DMS153 (cell line): ENCODE measurements around the gene DIAPH1.
"Not testable (repeated sequence)": the region's sequence is repeated elsewhere in the genome, so short reads cannot be mapped to it uniquely, and the experiment has no call there.

Source experiments
- DNase-seq: peaks from one replicate; lab custom pipeline; 2025; lab: John Stamatoyannopoulos, UW

DIAPH1 gene

DNA sequence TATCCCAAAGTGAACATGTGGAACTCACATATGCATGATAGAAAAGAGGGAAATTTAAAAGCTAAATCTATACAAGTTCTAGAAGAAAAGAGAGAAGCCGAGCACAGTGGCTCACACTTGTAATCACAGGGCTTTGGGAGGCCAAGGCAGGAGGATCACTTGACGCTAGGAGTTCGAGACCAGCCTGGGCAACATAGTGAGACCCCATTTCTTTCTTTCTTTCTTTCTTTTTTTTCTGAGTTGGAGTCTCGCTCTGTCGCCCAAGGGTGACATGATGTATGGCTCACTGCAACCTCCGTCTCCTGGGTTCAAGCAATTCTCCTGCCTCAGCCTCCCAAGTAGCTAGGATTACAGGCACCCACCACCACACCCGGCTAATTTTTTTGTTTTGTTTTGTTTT, 8.9 kb downstream of the DIAPH1 start:
- not testable (repeated sequence) for DNase-seq

DNA sequence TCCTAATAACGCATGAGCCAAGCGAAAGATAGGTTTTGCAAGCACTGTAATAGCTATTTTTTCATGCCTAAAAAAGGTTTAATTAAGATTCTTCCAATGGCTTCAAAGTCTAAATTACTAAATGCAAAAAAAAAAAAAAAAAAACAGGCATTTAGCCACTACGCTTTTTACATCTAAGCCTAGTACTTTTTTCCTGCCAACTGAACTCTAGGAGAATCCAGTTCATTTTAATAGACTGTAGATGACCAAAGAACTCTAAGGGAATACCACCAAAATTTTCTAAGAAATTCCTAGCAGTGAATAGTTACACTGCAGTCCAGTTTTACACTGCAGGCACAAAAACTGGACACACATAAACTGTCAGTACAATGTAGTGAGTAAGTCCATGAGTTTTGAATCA, 9.8 kb downstream of the DIAPH1 start:
- DNase-seq: no peak

DNA sequence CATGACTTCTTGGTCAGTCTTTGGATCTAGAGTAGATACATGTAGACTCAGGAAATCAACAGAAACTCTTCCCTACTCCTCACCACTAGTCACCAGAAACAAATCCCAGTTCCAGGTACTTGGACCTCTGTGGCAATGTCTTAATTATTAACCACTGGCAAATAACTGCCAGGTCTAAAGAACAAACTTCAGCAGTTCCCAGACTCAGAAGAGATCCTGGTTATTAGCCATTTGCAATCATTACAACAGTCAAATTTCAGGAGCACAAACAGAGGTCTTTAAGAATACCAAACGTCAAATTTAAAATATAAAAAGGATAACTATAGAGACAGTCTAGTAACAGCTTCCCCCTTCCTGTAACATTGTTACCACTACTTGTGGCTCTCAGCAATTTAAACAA, 10.2 kb downstream of the DIAPH1 start:
- DNase-seq: no peak

DNA sequence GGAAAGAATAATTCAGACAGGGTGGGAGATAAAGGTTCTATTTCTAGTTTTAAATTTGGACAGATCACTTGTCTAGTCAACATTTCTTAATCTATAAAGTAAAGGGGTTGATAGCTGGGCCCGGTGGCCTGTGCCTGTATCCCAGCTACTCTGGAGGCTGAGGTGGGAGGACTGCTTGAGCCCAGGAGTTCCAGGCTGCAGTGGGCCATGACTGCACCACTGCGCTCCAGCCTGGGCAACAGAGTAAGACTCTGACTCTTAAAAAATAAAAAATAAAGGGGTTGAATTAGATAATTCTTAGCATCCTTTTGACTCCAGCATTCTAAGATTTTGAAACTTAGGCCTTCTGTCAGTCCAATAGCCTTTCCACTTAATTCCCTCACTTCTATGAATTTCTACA, 10.8 kb downstream of the DIAPH1 start:
- no peak for DNase-seq

DNA sequence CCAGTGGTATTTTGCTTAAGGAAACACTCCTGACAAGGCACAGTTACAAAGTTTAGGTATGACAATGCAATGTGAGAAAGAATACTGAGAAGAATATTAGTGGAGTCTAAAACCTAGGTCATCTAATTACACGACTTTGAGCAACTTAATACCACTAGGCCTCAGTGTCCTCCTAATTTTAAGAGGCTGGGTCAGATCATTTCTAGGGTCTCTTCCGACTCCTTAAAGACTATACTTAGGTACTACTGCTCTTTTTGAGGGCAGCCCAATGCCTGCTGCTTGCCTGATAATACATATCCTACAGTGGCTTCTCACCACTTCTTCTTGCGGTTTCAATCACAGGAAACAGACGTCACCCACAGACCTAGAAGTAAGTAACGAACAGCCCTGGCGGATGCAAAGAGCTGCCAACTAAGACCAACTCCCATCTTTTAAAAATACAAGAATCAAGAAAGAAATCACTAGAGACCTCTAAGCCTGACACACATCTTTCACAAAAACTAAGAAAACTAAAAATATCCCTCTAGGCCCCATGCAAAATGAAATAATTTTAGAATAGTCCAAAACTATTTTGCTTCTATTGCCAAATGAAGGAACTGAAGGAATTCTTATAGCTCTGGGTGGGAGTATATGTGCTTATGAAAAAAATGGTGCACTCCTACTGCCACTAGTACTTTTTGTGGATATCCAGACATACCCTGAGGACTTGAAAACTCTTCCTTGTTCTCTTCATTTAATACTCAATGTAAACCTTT, 13.1 kb downstream of the DIAPH1 start:
- no peak for DNase-seq

DNA sequence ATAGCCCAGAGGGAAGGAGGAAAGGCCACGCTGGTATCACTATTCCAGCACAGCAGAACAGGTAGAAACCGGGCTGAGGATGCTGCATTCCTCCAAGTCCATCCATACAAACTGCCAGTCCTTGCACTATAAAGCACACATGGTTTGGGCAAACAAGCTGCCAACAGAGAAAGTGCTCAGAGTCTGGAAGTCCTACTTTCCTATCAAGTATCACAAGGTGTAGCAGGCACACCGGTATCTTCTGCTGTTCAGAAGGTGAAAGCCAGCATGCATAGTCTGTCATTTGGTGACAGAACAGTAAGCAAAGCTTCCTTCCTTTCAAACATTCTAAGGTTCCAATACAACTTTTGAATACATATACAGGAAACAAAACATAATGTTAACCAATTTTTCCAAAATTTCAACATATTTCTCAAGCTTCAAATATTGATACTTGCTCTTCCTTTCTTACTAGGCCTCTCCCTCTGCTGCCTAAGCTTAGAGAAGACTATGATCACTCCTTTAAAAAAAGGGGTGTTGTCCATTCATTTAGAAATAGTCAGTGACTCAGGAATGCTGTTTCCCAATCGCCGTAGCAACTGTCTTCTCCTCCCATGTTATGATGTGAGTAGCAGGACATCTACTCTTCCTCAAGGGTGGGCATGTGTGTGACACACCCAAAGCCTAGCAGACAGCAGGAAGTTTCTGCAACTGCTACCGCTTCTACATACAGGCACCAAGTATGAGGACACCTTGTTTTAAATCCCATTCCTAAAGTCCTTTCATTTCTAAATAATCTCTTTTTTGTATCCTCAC, 14.7 kb downstream of the DIAPH1 start:
- peak; percentile 1 for DNase-seq

DNA sequence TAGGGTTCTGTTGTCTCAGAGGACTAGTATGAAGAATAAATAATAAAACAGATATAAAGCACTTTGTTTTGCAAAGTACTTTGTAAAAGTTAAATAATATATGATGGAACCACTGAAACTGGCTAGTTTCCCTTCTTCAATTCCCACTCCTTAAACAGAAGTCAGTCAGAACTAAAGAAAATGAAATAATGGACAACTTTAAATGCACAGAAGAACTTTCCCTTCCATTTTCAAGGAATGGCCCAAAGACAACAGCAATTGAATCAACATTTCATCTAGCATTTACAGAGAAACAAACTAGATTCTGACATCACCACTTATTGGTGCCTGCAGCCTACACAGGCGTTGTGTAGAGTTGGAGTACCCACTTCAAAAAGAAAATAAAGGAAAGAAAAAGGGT, 16.2 kb downstream of the DIAPH1 start:
- no peak for DNase-seq

DNA sequence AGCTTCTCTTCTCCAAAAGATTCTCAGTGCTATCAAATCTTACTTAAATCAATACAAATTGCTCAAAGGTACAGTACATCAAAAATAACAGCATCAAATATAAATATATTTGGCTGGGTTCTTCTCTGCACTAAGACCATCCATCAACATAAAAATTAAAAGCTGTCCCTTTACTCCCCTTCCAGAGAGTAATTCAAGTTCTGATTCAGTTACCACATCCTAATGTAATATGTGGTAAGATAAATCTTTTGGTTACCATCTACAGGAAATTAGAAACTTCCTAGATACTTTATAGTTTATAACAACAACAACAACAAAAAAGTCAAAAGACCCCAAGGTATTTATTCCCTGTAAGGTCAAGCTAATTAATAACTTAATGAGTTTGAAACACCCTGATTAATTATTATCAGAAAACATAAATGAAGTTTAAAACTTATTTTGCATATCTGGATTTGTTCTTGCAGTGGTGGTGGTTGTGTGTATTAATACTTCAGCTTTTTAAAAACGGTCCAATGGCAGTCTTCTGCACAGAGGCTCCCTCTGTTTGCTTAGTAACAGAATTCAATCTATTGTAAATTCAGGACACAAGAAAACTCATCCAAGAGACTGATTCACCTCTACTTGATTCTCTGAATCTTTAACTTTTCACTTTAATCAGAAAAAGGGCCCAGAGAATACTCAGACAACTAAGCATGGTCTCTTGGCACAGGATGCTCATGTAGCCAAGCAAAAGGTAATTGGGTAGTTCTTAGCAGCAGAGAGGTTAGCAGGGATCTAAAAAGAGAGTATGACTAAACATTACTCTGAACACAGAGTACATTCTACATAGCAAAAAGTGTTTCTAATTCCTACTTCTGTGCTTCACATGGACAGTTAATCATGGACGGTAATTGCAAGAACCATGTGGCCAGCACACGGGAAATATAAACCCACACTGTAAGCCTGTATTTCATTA, 20.1 kb downstream of the DIAPH1 start:
- no peak for DNase-seq

DNA sequence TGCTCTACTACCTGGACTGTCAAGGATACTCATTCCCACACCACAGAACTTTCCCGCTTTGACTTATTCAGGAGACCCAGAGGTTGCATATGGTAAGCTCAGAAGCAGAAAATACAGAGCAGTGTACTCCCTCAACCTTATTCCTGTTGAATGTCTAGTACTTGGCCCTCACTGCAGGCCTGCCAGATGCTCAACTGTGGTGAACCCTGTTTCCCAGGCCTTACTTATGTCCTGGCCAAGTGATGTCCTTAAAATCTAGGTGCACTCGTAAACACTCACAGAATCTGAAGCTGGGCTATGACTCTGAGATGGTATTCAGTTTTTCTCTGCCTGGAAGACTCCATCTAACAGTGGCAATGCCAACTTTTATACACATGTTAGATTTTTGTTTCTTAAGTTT, 21.0 kb downstream of the DIAPH1 start:
- DNase-seq: no peak

DNA sequence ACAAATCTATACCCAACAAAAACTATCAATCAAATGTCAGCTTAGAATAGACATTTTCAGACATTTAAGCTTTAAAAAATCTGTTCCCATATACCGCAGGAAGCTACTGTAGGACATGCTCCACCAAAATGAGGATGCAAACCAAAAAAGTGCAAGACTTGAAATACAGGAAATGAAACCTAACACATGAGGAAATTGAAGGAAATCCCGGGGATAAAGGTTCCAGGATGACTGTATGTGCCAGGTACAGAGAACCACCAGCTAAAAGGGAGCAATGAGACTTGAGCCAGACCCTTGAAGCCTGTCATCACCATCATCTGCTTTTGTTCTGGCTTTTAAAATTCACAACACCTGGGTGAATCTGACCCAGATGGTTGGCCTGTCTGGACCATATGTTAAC, 21.4 kb downstream of the DIAPH1 start:
- DNase-seq: no peak

DNA sequence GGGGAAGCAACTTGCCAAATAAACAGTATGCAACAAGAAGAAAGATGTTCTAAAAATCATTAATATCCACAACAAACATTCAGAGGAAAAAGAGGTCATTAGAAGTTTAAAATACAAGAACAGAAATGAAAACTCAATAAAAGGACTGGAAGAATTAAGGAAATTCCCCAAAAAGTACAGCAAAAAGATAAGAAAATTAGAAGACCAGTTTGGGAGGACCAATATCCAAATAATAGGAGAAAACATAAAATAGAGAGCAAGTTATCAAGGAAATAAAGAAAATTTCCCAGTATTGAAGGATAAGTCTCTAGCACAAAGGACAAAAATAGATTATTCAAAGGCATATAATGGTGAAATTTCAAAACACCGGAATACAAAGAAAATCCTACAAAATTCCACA, 21.9 kb downstream of the DIAPH1 start:
- DNase-seq: no peak

DNA sequence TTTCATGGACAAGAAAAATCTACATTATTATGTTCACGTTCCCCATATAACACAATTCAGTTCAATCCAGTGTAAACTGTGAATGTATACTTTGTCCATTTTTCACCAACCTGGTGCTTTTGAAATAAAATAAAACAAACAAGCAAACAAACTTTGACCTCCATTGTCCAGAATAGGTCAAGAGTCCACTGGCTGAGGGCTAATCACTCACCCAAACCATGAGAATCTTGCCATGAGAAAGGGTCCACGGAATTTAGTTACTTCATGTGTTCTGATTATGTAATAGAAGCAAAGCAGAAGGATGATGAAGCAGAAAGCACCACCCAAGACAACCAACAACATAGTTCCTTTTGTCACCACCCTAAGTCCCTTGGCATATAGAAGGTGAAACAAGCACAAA, 28.7 kb downstream of the DIAPH1 start:
- no peak for DNase-seq

DNA sequence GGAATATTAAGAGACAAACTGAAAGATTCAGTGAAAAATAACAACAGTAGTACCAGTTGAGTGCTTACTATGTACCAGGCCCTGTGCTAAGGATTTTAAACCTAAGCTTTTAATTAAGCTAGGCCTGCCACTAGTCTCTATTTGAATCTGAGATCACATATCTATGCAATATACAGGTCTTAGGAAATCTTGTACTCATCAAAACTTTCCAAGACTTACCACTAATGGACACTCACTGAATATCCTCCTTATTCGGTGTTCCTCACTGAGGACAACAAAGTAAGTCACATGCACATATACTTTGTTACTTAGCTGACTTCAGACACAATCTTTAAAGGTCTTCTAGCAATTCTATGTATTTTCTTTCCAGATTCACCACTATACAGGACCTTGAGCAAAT, 32.6 kb downstream of the DIAPH1 start:
- DNase-seq: no peak

DNA sequence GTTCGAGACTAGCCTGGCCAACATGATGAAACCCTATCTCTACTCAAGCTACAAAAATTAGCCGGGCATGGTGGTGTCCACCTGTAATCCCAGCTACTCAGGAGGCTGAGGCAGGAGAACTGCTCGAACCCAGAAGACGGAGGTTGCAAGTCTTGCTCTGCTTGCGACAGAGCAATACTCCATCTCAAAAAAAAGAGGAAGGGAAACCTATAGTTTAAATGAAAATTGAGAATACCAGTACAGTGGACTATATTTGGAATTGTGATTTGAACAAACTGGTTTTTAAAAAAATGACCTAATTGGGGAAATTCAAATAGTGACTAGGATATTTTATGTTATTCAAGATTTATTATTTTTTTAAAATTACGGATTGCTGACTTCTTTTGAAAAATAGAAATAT, 33.2 kb downstream of the DIAPH1 start:
- no peak for DNase-seq

DNA sequence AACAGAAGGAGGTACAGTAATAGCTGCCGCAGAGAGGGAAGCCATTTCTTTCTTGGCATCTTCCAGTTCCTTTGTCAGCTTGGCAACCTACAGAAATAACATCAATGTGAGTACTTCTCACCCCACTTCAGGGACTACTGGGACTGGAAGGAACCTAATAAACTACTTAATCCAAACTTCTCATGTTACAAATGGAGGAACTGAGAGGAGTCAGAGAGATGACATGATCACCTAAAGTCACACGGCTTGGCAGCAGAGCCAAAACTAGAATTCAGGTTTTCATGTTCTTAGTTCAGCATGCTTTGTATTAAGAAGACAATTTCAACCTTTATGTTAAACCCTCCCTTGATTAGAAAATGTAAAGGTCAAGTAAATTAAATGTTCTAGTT, 44.7 kb downstream of the DIAPH1 start:
- DNase-seq: no peak

DNA sequence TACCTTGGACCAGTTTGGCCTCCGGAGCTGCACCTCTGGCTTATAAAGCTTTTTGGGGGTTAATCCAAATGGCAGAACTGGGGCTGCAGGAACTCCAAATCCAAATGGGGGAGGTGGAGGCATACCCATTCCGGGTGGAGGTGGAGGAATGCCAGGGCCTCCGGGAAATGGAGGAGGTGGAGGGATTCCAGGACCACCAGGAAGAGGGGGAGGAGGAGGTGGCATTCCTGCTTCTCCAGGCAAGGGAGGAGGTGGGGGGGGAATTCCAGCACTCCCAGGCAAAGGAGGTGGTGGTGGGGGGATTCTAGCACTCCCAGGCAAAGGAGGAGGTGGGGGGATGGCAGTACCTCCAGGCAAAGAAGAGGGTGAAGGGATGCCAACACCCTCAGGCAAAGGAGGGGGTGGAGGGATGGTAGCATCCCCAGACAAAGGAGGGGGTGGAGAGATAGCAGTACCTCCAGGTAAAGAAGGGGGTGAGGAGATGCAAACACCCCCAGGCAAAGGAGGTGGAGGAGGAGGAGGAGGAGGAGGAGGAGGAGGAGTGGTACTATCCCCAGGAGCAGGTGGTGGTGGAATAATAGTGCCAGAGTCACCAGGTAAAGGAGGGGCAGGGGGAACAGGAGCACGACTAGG, 45.2 kb downstream of the DIAPH1 start:
- DNase-seq: no peak

DNA sequence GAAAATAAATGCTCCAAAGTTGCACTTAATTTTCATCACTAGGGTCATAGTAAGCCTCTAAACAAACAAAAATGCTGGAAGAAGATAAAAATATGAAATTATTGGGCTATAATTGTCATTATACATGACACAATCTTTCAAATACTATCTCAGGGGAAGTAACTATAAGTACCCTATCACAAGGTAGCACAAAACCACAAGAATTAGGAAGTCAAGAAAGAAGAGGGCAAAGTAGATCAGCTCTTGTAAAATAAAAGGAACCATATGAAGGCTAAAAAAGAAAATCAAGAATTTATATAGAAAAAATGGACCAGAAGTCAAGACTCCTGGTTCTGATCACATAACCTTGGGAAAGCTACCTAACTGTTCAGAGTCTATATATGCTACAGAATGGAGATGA, 48.1 kb downstream of the DIAPH1 start:
- DNase-seq: no peak

DNA sequence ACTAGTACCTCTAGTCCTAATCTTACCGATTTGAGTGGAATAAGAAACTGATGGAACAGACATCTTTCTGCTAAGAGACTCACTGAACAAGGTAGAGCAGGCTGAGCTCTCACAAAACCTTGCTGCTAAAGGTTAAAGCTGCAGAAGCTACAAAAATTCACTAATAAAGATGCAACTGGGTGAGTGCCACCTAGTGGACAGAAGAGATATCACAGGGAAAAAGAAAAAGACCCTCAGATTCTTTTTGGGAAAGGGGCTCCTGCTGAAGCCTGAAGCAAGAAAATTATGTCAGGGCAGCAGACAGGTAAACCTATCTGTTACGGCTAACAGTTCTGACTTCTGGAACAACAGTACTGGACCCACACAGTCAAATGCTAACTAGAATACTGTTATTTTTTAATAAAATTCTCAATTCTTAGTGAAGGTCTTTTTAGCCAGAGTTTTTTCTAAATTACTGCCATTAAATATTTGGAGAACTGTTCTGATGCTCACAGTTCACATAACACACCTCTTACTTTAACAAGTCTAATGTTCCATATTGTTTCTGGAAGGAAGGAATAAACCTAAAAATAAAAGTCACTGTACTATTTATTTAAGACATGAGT, 51.2 kb downstream of the DIAPH1 start:
- DNase-seq: no peak

DNA sequence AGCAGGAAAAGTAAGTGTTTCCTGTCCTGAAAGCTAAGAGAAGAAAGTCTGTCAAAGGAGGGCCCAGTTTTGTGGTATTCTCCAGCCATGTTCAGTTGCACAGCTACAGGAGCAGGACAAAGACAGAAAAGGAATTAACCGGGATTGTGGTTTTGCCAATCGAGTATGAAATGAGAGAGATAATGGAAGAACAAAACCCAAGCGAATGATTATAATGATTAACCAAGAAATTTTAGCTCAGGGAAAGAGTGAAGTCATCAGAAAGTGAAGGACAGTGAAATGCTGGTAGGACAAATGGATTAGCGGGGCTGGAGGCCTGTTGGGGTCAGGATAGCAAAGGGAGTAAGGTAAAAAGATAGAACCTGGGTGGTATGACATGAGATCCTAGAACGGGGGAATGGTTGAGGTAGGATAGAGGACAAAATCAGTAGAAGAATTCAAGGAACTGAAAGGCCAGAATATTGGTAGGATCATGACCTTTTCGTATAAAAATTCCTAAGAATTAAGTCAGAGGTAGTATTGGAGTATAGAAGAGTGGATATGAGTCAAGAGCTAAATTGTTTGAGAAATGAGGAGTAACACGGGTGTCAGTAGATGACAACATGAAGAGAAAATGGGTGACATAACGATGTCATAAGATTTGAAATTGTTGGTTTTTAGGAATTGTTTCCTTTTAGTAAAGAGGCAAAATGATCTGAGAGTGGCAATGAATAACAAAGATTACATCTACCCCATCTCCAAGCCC, 52.8 kb downstream of the DIAPH1 start:
- DNase-seq: no peak

DNA sequence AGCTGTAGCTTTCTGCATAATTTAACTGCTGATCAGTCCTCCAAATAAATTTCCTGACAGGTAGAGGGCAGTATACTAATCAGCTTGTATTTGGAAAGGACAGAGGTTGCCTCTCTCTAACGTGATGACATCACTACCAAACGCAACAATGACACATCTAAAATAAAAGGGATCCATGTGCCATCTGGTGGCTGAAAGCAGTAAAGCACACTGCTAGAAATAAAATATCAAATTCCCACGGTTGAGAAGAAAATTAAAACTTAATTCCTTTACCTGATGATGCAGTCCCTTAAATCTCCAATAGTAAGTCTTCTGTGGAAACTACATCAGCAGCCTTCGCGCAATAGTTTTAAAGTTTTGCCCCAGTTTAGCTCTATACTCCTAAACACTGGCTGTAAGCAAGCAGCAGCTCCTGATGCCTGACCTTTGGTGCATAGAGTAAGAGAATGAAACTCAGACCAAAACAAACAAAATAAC, 54.5 kb downstream of the DIAPH1 start:
- DNase-seq: peak; percentile 19
